ENCODE data around the gene LSM4.

DNA sequence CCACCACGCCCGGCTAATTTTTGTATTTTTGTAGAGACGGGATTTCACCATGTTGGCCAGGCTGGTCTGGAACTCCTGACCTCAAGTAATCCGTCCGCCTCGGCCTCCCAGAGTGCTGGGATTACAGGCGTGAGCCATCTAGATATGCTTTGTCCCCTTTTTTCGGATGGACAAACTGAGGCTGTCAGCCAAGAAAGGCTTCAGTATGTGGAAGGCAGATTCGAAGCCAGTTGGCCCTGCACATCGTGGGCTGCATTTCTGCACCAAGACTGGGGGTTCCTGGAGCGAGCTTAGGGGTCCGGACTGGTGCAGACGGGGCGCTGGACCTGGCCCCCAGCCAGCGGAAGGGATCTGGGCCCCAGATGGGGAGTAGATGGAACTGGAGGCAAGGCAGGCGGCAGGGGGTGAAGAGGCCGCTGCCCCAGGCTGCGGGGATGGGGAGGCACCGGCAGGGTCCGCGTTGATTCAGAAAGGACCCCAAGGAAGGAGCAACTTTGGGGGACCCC lies 31.8 kb downstream of the LSM4 start:
- TF ChIP-seq, protein P1, sequence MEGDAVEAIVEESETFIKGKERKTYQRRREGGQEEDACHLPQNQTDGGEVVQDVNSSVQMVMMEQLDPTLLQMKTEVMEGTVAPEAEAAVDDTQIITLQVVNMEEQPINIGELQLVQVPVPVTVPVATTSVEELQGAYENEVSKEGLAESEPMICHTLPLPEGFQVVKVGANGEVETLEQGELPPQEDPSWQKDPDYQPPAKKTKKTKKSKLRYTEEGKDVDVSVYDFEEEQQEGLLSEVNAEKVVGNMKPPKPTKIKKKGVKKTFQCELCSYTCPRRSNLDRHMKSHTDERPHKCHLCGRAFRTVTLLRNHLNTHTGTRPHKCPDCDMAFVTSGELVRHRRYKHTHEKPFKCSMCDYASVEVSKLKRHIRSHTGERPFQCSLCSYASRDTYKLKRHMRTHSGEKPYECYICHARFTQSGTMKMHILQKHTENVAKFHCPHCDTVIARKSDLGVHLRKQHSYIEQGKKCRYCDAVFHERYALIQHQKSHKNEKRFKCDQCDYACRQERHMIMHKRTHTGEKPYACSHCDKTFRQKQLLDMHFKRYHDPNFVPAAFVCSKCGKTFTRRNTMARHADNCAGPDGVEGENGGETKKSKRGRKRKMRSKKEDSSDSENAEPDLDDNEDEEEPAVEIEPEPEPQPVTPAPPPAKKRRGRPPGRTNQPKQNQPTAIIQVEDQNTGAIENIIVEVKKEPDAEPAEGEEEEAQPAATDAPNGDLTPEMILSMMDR (IDR thresholded peaks at IDR 0.05; ENCODE audit: low read depth, low read length, poor library complexity, severe bottlenecking) = peak; percentile 18
- TF ChIP-seq EZH2phosphoT487 (IDR thresholded peaks at IDR 0.05; ENCODE audit: borderline replicate concordance, low read length) = no peak
